ENCODE data around the gene ANO4. TPM values are rescaled to one million over a fixed set of nuclear protein-coding genes. Genes with fewer than 3 reads are reported as not detected.

ANO4 gene
- total RNA-seq, 1 donor from 2014 or later, result 7.3 TPM

- Mint-ChIP-seq H3K27ac (no peak overlapping the region), H3K4me3 (no peak overlapping the region), H3K27me3 (peaks cover 12% of the 10 kb centered on the region), H3K36me3 (no peaks in the 10 kb centered on the region), H3K9me3 (no peaks in the 10 kb centered on the region), H3K4me1 (ENCODE audit: unreplicated experiment) (no peaks in the 10 kb centered on the region)
- no peak for DNase-seq (ENCODE audit: extremely low spot score, unreplicated experiment)
- no peak for TF ChIP-seq CTCF (conservative IDR thresholded peaks at IDR 0.05)
Observed at GRCh38 chr12:100830003-100830795, 35.6 kb downstream of the ANO4 start.

- H3K4me1 Mint-ChIP-seq (ENCODE audit: unreplicated experiment), result no peaks in the 10 kb centered on the region
- H3K36me3 Mint-ChIP-seq, result no peaks in the 10 kb centered on the region
- no peak overlapping the region for H3K27ac Mint-ChIP-seq
- H3K27me3 Mint-ChIP-seq, result peaks cover 15% of the 10 kb centered on the region
- no peak for DNase-seq (ENCODE audit: extremely low spot score, unreplicated experiment)
- no peaks in the 10 kb centered on the region for H3K9me3 Mint-ChIP-seq
- no peak for TF ChIP-seq CTCF (conservative IDR thresholded peaks at IDR 0.05)
- no peak overlapping the region for H3K4me3 Mint-ChIP-seq
Observed at GRCh38 chr12:100833282-100833681, 38.7 kb downstream of the ANO4 start.

- no peak for DNase-seq (ENCODE audit: extremely low spot score, unreplicated experiment)
- Mint-ChIP-seq H3K4me1 (ENCODE audit: unreplicated experiment) (peaks cover 3% of the 10 kb centered on the region), H3K4me3 (no peak overlapping the region), H3K27me3 (peaks cover 3% of the 10 kb centered on the region), H3K9me3 (no peaks in the 10 kb centered on the region), H3K36me3 (no peaks in the 10 kb centered on the region), H3K27ac (no peak overlapping the region)
- no peak for TF ChIP-seq CTCF (conservative IDR thresholded peaks at IDR 0.05)
Observed at GRCh38 chr12:100840748-100841147, 46.2 kb downstream of the ANO4 start.

- no peak overlapping the region for H3K27ac Mint-ChIP-seq
- peaks cover 3% of the 10 kb centered on the region for H3K4me1 Mint-ChIP-seq (ENCODE audit: unreplicated experiment)
- H3K36me3 Mint-ChIP-seq, result no peaks in the 10 kb centered on the region
- DNase-seq (ENCODE audit: extremely low spot score, unreplicated experiment), result no peak
- no peak for TF ChIP-seq CTCF (conservative IDR thresholded peaks at IDR 0.05)
- H3K4me3 Mint-ChIP-seq, result no peak overlapping the region
- H3K27me3 Mint-ChIP-seq, result peaks cover 6% of the 10 kb centered on the region
- H3K9me3 Mint-ChIP-seq, result no peaks in the 10 kb centered on the region
Observed at GRCh38 chr12:100842156-100842555, 47.6 kb downstream of the ANO4 start.

GRCh38 chr12:100843061-100843460, 48.5 kb downstream of the ANO4 start:
- Mint-ChIP-seq H3K4me3 (no peak overlapping the region), H3K27me3 (peaks cover 6% of the 10 kb centered on the region), H3K9me3 (no peaks in the 10 kb centered on the region), H3K27ac (no peak overlapping the region), H3K36me3 (no peaks in the 10 kb centered on the region), H3K4me1 (ENCODE audit: unreplicated experiment) (peaks cover 3% of the 10 kb centered on the region)
- no peak for DNase-seq (ENCODE audit: extremely low spot score, unreplicated experiment)
- TF ChIP-seq CTCF (conservative IDR thresholded peaks at IDR 0.05), result no peak

Measured in type B pancreatic cell (in vitro differentiated cells).